ENCODE data around the gene ADAMTS2. TPM values are rescaled to one million over a fixed set of nuclear protein-coding genes. Genes with fewer than 3 reads are reported as not detected.

The ADAMTS2 gene
- total and polyA plus RNA-seq, 2 of the 4 experiments (the other 2 are of a cell fraction) = 19.0 to 58.8 TPM

- no peak overlapping the region for H2AK9ac ChIP-seq (replicated peaks; ENCODE audit: low read depth, low read length, poor library complexity)
- H3K9me3 ChIP-seq (ENCODE audit: control insufficient read depth, insufficient read depth, low read length) = no peaks in the 10 kb centered on the region; the same call in 1 of the 2 replicates
- H2BK20ac ChIP-seq (ENCODE audit: low read depth, low read length) = no peak overlapping the region
- H3K4me3 ChIP-seq (ENCODE audit: insufficient read depth, low read depth, low read length) = no peak overlapping the region
- H4K20me1 ChIP-seq (ENCODE audit: insufficient read depth, low read length) = no peaks in the 10 kb centered on the region
- in situ Hi-C loops (cut with MboI; ENCODE audit: low sequenced_read_pairs) (loop anchor here (10.0 kb wide), 1 partner anchor 241 kb away; no protein-coding TSS in a partner anchor), dilution Hi-C loops (cut with HindIII; ENCODE audit: low sequenced_read_pairs, unreplicated experiment) (no loop called here), intact Hi-C loops (cut with micrococcal nuclease) (no loop called here)
- no peak for ATAC-seq (ENCODE audit: low read depth)
- peaks cover 0 to 9% of the 10 kb centered on the region in 2 experiments; a peak in 1 of 4 replicates for H3K79me1 ChIP-seq (ENCODE audit: low read depth in 1 of 2, low read length in 2 of 2)
- no peak overlapping the region for H3K4ac ChIP-seq (ENCODE audit: low read depth, low read length)
- no peak overlapping the region for H2BK120ac ChIP-seq (ENCODE audit: low read depth, low read length)
- no peak overlapping the region for H3K4me2 ChIP-seq (ENCODE audit: low read depth, low read length)
- no peak overlapping the region for H4K8ac ChIP-seq (ENCODE audit: low read depth in 2 of 2, low read length in 2 of 2)
- no peak overlapping the region for H3K23ac ChIP-seq (ENCODE audit: low read depth, low read length)
- H3K9ac ChIP-seq (ENCODE audit: low read depth, low read length) = no peak overlapping the region
- TF ChIP-seq RAD21 (IDR thresholded peaks at IDR 0.05; ENCODE audit: low read length) = no peak
- no peak for TF ChIP-seq SMC3 (IDR thresholded peaks at IDR 0.05; ENCODE audit: low read depth, low read length)
- TF ChIP-seq POLR2A (IDR thresholded peaks at IDR 0.05; ENCODE audit: low read depth, low read length) = no peak
- TF ChIP-seq CEBPB (IDR thresholded peaks at IDR 0.05; ENCODE audit: low read depth, low read length) = no peak
- no peak for TF ChIP-seq FOS (IDR thresholded peaks at IDR 0.05; ENCODE audit: low read depth, low read length)
- TF ChIP-seq MAZ (IDR thresholded peaks at IDR 0.05; ENCODE audit: borderline replicate concordance, low read depth, low read length) = no peak
- TF ChIP-seq, protein P1, sequence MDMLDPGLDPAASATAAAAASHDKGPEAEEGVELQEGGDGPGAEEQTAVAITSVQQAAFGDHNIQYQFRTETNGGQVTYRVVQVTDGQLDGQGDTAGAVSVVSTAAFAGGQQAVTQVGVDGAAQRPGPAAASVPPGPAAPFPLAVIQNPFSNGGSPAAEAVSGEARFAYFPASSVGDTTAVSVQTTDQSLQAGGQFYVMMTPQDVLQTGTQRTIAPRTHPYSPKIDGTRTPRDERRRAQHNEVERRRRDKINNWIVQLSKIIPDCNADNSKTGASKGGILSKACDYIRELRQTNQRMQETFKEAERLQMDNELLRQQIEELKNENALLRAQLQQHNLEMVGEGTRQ (IDR thresholded peaks at IDR 0.05; ENCODE audit: low read depth, low read length) = no peak
- TF ChIP-seq CHD1 (IDR thresholded peaks at IDR 0.05; ENCODE audit: low read depth, low read length) = no peak
- no peak for TF ChIP-seq RFX5 (IDR thresholded peaks at IDR 0.05; ENCODE audit: low read depth, low read length)
- TF ChIP-seq NFE2L2 (IDR thresholded peaks at IDR 0.05; ENCODE audit: low read depth, low read length) = no peak
- no peak for TF ChIP-seq MXI1 (IDR thresholded peaks at IDR 0.05; ENCODE audit: borderline replicate concordance, low read depth, low read length)
- no peak for TF ChIP-seq CTCF (conservative IDR thresholded peaks at IDR 0.05; ENCODE audit: low read depth, low read length)
- no peak overlapping the region for H3K56ac ChIP-seq (ENCODE audit: extremely low read depth, insufficient read depth, low read length)
- no peaks in the 10 kb centered on the region for H3K4me1 ChIP-seq (ENCODE audit: control insufficient read depth, insufficient read depth, low read length)
- no peaks in the 10 kb centered on the region for H3K9me1 ChIP-seq (ENCODE audit: insufficient read depth, low read length)
- H2BK5ac ChIP-seq (ENCODE audit: low read depth, low read length, poor library complexity, severe bottlenecking) = no peak overlapping the region
- no peak overlapping the region for H2BK15ac ChIP-seq (ENCODE audit: low read depth, low read length)
- 88% methylated on average over 5 of the region's 15 CpGs; no CpG with 5 or more reads in 1 of the 2 experiments for WGBS, 2 experiments (ENCODE audit: extremely low coverage in 2 of 2, insufficient read length in 1 of 2)
- no peak overlapping the region for H4K91ac ChIP-seq (ENCODE audit: insufficient read depth, low read depth, low read length)
- no peaks in the 10 kb centered on the region for H3K27me3 ChIP-seq (ENCODE audit: control insufficient read depth, insufficient read depth, low read length)
- H3K36me3 ChIP-seq (ENCODE audit: control insufficient read depth, insufficient read depth, low read length) = peaks cover 11% of the 10 kb centered on the region
- no peak overlapping the region for H2AK5ac ChIP-seq (ENCODE audit: low read depth, low read length)
- BruUV-seq (replicated peaks) = no TSS peak
- ChIA-PET POLR2A (ENCODE audit: unreplicated experiment) (no interaction called here), CTCF (no interaction called here)
- H3K27ac ChIP-seq (ENCODE audit: insufficient read depth, low read length) = no peak overlapping the region
- no peak overlapping the region for H4K5ac ChIP-seq (ENCODE audit: low read depth, low read length)
- no peak overlapping the region for H2AFZ ChIP-seq (replicated peaks; ENCODE audit: low read length, poor library complexity)
- no peak overlapping the region for H3K18ac ChIP-seq (ENCODE audit: low read depth, low read length)
- no peak overlapping the region for H3K14ac ChIP-seq (replicated peaks; ENCODE audit: low read depth, low read length)
- no peak for DNase-seq
Observed at GRCh38 chr5:179163236-179164155, 181.8 kb downstream of the ADAMTS2 start.
